ENCODE results near the gene PSMB7. TPM values are rescaled to one million over a fixed set of nuclear protein-coding genes. Genes with fewer than 3 reads are reported as not detected.

The PSMB7 gene
- total and polyA plus RNA-seq, 12 donors: 148 to 308 (median 163) TPM

DNA sequence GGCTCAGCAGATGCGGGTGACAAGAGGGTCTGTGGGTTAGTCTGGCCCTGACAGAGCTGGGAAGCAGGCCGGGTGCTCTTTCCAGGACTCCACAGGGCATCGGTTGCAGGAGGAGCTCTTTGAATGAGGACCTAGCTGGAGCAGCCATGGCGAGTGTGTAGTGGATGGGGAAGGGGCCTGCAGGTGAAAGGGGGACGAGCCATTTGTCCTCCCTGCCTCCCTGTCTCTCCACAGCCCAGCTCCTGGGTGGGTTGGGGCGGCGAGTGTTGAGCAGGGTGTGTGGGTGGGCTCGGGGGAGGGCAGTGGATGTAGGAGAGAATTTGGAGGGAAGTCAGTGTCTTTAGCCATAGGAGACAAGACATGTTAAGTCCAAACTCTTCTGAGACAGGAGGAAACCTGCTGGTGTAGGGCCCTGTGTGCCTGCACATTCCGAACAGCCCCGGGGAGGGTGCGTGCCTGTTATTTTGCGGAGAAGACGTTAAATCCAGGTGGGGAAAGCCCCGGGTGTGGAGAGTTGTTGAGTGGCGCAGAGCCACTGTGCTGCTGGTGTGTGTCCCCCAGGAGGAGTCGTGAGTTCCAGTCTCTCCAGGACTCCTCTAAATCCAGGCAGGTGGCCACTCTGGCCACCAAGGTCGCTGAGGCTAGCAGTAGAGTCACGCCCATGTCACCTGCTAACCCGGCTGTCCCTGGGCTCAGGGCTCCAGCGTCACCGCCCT lies 73.6 kb downstream of the PSMB7 start:
- no peak overlapping the region for H3K27ac ChIP-seq
- peaks cover 0 to 11% (median 6%) of the 10 kb centered on the region in 9 donors for H3K4me1 ChIP-seq
- ATAC-seq: no peak
- peaks cover 0 to 92% (median 7%) of the 10 kb centered on the region in 9 donors for H3K36me3 ChIP-seq
- no peaks in the 10 kb centered on the region for H3K27me3 ChIP-seq
- H3K9me3 ChIP-seq: peaks cover 0 to 16% (median 8%) of the 10 kb centered on the region in 11 donors
- H3K4me3 ChIP-seq: no peak overlapping the region
- intact Hi-C loops (cut with DNase I): no loop called here
- TF ChIP-seq, protein P1, sequence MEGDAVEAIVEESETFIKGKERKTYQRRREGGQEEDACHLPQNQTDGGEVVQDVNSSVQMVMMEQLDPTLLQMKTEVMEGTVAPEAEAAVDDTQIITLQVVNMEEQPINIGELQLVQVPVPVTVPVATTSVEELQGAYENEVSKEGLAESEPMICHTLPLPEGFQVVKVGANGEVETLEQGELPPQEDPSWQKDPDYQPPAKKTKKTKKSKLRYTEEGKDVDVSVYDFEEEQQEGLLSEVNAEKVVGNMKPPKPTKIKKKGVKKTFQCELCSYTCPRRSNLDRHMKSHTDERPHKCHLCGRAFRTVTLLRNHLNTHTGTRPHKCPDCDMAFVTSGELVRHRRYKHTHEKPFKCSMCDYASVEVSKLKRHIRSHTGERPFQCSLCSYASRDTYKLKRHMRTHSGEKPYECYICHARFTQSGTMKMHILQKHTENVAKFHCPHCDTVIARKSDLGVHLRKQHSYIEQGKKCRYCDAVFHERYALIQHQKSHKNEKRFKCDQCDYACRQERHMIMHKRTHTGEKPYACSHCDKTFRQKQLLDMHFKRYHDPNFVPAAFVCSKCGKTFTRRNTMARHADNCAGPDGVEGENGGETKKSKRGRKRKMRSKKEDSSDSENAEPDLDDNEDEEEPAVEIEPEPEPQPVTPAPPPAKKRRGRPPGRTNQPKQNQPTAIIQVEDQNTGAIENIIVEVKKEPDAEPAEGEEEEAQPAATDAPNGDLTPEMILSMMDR (IDR thresholded peaks at IDR 0.05): no peak
- WGBS, 2 donors: 84 to 89% methylated on average over 21 of the region's 21 CpGs
- no peak for DNase-seq

DNA sequence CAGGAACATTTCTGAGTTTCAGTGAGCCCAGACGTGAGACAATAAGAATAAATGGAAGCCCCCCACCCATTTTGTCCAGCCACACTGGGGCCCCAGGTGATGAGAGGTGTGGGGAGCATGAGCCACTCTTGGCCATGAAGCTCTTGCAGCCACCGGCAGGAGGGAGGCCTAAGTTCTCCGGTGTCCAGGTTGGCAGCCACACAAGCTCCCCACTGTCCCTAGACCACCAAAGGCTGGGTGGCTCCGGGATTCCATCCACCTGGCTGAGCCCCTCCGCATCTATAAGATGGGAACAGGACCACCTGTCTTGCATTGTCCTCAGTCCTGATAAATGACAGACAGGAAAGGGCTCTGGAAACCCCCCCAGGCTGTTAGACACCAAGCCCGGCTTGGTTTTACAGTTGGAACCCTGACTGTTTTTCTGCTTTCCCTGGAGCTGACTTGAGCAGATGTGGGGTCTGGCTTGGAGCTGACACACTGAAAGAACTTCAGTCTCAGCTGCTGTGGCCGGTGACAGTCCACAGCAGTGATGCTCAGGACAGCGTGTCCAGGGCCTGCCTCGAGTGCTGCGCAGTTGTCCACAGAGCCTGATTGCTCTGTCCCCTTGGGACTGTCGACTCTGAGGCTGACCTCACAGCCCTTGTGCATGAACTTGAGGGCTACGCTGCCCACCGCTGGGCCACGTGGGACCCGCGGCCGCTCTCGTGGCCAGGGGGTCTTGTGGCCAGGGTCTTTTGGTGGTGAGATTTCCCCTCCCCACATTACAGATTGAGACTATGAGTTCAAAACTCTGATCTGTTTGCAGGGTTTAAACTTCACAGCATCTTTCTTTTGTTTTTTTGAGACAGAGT lies 74.8 kb downstream of the PSMB7 start:
- Histone ChIP-seq H3K4me1 (peaks cover 0 to 11% (median 6%) of the 10 kb centered on the region in 9 donors), H3K9me3 (peaks cover 0 to 16% (median 8%) of the 10 kb centered on the region in 11 donors), H3K36me3 (peaks cover 0 to 92% (median 7%) of the 10 kb centered on the region in 9 donors), H3K27me3 (no peaks in the 10 kb centered on the region), H3K27ac (no peak overlapping the region), H3K4me3 (no peak overlapping the region)
- TF ChIP-seq, protein P1 (IDR thresholded peaks at IDR 0.05): no peak
- intact Hi-C loops (cut with DNase I): no loop called here
- DNase-seq: no peak
- peak in 1 of 8 donors; percentile 18 for ATAC-seq
- 80 to 82% methylated on average over 18 of the region's 18 CpGs for WGBS, 2 donors

- Histone ChIP-seq H3K27me3 (no peaks in the 10 kb centered on the region), H3K4me1 (peaks cover 0 to 11% (median 6%) of the 10 kb centered on the region in 9 donors), H3K4me3 (no peak overlapping the region), H3K36me3 (peaks cover 0 to 92% (median 7%) of the 10 kb centered on the region in 9 donors), H3K27ac (no peak overlapping the region), H3K9me3 (peaks cover 0 to 16% (median 8%) of the 10 kb centered on the region in 11 donors)
- DNase-seq (no peak), ATAC-seq (no peak)
- TF ChIP-seq, protein P1 (IDR thresholded peaks at IDR 0.05): no peak
- WGBS, 2 donors: 78 to 84% methylated on average over 13 of the region's 13 CpGs
- intact Hi-C loops (cut with DNase I): no loop called here
These were observed 75.6 kb downstream of the PSMB7 start for GRCh38 chr9:124339603-124340146.

GRCh38 chr9:124337562-124337961 lies 77.7 kb downstream of the PSMB7 start:
- WGBS, 2 donors: 97 to 98% methylated on average over 5 of the region's 5 CpGs
- intact Hi-C loops (cut with DNase I): no loop called here
- DNase-seq (no peak), ATAC-seq (no peak)
- TF ChIP-seq, protein P1 (IDR thresholded peaks at IDR 0.05): no peak
- Histone ChIP-seq H3K4me3 (no peak overlapping the region), H3K27ac (no peak overlapping the region), H3K4me1 (peaks cover 0 to 6% (median 3%) of the 10 kb centered on the region in 9 donors), H3K27me3 (no peaks in the 10 kb centered on the region), H3K9me3 (peaks cover 0 to 16% (median 8%) of the 10 kb centered on the region in 11 donors), H3K36me3 (peaks cover 0 to 94% (median 7%) of the 10 kb centered on the region in 9 donors)
